Peyer's patch (tissue), 4 donors: ENCODE results near the gene PDE4D.

ENCODE experiments used
- POLR2A ChIP-seq, 2 donors: fragments of 450-650 bp; IDR thresholded peaks; one replicate each; pipeline ENCODE4 v1.5.1; 2017; ENCODE audit warnings: antibody characterized with exemption in 2 of 2, mild to moderate bottlenecking in 2 of 2, moderate library complexity in 2 of 2
- TF ChIP-seq, protein P1 (sequence below), 6 experiments: fragments of 450-650 bp in 4 of 6; fragments of 200-600 bp in 2 of 6; sonication (generic) in 1 of 6; IDR thresholded peaks; one replicate each; pipeline ENCODE4 v1.5.1; 2017 to 2019; ENCODE audit warnings: antibody characterized with exemption in 6 of 6, mild to moderate bottlenecking in 3 of 6, moderate library complexity in 1 of 6

DNA sequence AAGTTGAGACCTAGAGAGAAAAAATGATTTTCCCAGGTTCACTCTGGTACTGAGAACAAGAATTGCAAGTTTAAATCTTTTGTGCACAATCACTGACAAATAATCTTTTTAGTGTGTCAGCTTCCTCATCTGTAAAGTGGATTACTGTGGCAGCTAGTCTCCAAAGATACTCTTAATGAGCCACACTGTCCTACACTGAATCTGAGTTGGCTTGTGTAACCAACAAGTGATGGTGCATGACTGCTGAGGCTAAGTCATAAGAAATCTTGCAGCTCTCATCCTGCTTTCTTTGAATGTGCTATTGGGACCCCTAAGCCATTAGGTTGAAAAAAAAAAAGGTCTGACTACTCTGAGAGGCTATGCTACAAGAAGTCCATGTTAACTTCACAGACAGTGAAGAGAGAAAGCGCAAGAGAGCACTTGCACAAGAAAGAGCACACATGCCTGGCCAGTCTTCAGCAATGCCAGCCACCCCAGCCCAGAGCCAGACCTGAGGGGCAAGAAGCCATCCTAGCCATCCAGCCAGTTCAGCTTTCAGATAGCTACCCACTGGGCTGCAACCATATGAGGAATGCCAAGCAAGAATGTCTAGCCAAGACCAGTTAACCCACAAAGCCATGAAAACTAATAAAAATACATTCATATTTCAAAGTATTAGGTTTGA lies 891.2 kb downstream of the PDE4D start:
- TF ChIP-seq, protein P1, sequence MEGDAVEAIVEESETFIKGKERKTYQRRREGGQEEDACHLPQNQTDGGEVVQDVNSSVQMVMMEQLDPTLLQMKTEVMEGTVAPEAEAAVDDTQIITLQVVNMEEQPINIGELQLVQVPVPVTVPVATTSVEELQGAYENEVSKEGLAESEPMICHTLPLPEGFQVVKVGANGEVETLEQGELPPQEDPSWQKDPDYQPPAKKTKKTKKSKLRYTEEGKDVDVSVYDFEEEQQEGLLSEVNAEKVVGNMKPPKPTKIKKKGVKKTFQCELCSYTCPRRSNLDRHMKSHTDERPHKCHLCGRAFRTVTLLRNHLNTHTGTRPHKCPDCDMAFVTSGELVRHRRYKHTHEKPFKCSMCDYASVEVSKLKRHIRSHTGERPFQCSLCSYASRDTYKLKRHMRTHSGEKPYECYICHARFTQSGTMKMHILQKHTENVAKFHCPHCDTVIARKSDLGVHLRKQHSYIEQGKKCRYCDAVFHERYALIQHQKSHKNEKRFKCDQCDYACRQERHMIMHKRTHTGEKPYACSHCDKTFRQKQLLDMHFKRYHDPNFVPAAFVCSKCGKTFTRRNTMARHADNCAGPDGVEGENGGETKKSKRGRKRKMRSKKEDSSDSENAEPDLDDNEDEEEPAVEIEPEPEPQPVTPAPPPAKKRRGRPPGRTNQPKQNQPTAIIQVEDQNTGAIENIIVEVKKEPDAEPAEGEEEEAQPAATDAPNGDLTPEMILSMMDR (IDR thresholded peaks at IDR 0.05), result no peak
- no peak for TF ChIP-seq POLR2A (IDR thresholded peaks at IDR 0.05)
